OCI-LY7 (cell line): ENCODE data around the gene GALNT2.

Source experiments
- EZH2phosphoT487 ChIP-seq: fragments of 200-600 bp; sonication (generic); IDR thresholded peaks from 2 replicates; pipeline ENCODE4 v1.6.1; 2018; ENCODE audit warnings: low read depth, borderline replicate concordance, mild to moderate bottlenecking, mixed run types, antibody characterized with exemption, low read length, moderate library complexity, mixed read lengths
- TF ChIP-seq, protein P1 (sequence below): fragments of 200-600 bp; sonication (generic); conservative IDR thresholded peaks from 2 replicates; pipeline ENCODE4 v1.5.1; 2014; ENCODE audit warnings: mild to moderate bottlenecking, antibody characterized with exemption, low read length, moderate library complexity, mixed read lengths

DNA sequence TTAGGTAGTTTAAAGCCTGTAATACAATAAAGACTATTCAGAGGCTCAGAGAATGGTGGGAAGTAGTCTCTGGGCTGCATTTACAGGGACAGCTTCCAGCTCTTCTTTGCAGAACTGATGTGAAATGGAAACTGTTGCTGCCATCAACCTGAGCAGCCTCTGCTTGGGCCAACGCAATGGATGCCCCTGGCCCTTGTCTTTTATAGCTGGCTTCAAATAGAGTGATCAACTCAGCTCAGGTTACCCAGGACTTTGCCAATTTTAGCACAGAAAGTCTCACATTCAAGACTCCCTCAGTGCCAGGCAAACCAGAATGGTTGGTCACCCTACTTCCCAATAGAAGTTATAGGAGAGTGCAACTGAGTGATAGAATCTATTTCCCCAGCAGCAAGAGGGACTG, 18.1 kb upstream of the GALNT2 start:
- TF ChIP-seq, protein P1, sequence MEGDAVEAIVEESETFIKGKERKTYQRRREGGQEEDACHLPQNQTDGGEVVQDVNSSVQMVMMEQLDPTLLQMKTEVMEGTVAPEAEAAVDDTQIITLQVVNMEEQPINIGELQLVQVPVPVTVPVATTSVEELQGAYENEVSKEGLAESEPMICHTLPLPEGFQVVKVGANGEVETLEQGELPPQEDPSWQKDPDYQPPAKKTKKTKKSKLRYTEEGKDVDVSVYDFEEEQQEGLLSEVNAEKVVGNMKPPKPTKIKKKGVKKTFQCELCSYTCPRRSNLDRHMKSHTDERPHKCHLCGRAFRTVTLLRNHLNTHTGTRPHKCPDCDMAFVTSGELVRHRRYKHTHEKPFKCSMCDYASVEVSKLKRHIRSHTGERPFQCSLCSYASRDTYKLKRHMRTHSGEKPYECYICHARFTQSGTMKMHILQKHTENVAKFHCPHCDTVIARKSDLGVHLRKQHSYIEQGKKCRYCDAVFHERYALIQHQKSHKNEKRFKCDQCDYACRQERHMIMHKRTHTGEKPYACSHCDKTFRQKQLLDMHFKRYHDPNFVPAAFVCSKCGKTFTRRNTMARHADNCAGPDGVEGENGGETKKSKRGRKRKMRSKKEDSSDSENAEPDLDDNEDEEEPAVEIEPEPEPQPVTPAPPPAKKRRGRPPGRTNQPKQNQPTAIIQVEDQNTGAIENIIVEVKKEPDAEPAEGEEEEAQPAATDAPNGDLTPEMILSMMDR = no peak
- TF ChIP-seq EZH2phosphoT487 = no peak
